NT2/D1 (cell line): ENCODE data around the gene SH3PXD2A.

Experiments used
- SUZ12 ChIP-seq: IDR thresholded peaks from 2 replicates; pipeline ENCODE4 v1.6.1; 2011; ENCODE audit not compliant: insufficient read length, insufficient read depth; ENCODE audit errors: extremely low read depth
- YY1 ChIP-seq: IDR thresholded peaks from 2 replicates; pipeline ENCODE4 v1.6.1; 2011; ENCODE audit not compliant: insufficient read length, insufficient read depth
- ZNF274 ChIP-seq: IDR thresholded peaks from 2 replicates; pipeline ENCODE4 v1.6.1; 2011; ENCODE audit warnings: mild to moderate bottlenecking, low read depth, low read length

GRCh38 chr10:103692436-103692951 lies 162.9 kb downstream of the SH3PXD2A start:
- TF ChIP-seq YY1 (no peak), ZNF274 (no peak), SUZ12 (no peak)
